Calu3 (cell line): ENCODE results near the gene SUPT16H. TPM values are rescaled to one million over a fixed set of nuclear protein-coding genes. Genes with fewer than 3 reads are reported as not detected.

Experiments used
- BruUV-seq: library from RNA; stranded (reverse); fragments of 400-500 nt; replicated peaks from 2 replicates; lab custom pipeline; 2021; lab: Mats Ljungman, UMichigan
- CTCF ChIA-PET: fragments of 300-600 bp; sonication (Branson Sonifier 250); formaldehyde crosslinking; loops from one replicate; lab custom pipeline; 2022; ENCODE audit warnings: antibody characterized with exemption; lab: Charles Lee
- DNase-seq: peaks from one replicate; pipeline ENCODE4 v3.0.0; 2022
- H3K27ac Mint-ChIP-seq: one replicate; pipeline ENCODE4 v1.8.0; 2022; ENCODE audit warnings: mixed read lengths; ENCODE audit not compliant: unreplicated experiment
- H3K27me3 Mint-ChIP-seq: one replicate; pipeline ENCODE4 v1.8.0; 2022; ENCODE audit warnings: mixed read lengths; ENCODE audit not compliant: unreplicated experiment
- H3K36me3 Mint-ChIP-seq: one replicate; pipeline ENCODE4 v1.8.0; 2022; ENCODE audit warnings: mild to moderate bottlenecking, moderate library complexity, mixed read lengths; ENCODE audit not compliant: insufficient read depth, unreplicated experiment
- H3K4me1 Mint-ChIP-seq: one replicate; pipeline ENCODE4 v1.8.0; 2022; ENCODE audit warnings: mild to moderate bottlenecking, low read depth, mixed read lengths; ENCODE audit not compliant: unreplicated experiment
- H3K4me3 Mint-ChIP-seq: one replicate; pipeline ENCODE4 v1.8.0; 2022; ENCODE audit warnings: mild to moderate bottlenecking, low read depth, moderate library complexity, mixed read lengths; ENCODE audit not compliant: unreplicated experiment
- H3K9me3 Mint-ChIP-seq: one replicate; pipeline ENCODE4 v1.8.0; 2022; ENCODE audit warnings: low read depth, mixed read lengths; ENCODE audit not compliant: unreplicated experiment
- CTCF ChIP-seq: fragments of 200-600 bp; IDR thresholded peaks from one replicate; pipeline ENCODE4 v1.8.0; 2022; ENCODE audit warnings: antibody characterized with exemption; ENCODE audit not compliant: unreplicated experiment
- intact Hi-C: fragments of 100-400 bp; cut with micrococcal nuclease; formaldehyde crosslinking; loops from one replicate; pipeline ENCODE4 v1.10.0; 2022; ENCODE audit not compliant: unreplicated experiment
- total RNA-seq: library from RNA; stranded (reverse); gene quantifications from 2 replicates; pipeline ENCODE4 v1.2.3, GENCODE V29; 2022

Gene SUPT16H
- total RNA-seq, 1 experiment from 2014 or later: 81.9 TPM

- Mint-ChIP-seq H3K27me3 (no peaks in the 10 kb centered on the region), H3K27ac (no peak overlapping the region), H3K4me1 (peaks cover 12% of the 10 kb centered on the region), H3K36me3 (peaks cover 7% of the 10 kb centered on the region), H3K4me3 (no peak overlapping the region), H3K9me3 (no peaks in the 10 kb centered on the region)
- no peak for TF ChIP-seq CTCF
- intact Hi-C loops: no loop called here
- no peak for DNase-seq
- CTCF ChIA-PET: no interaction called here
- BruUV-seq: no TSS peak
Observed at GRCh38 chr14:21313512-21313911, 70.3 kb downstream of the SUPT16H start.

- CTCF ChIA-PET: no interaction called here
- H3K27ac Mint-ChIP-seq: no peak overlapping the region
- H3K27me3 Mint-ChIP-seq: no peaks in the 10 kb centered on the region
- H3K4me3 Mint-ChIP-seq: no peak overlapping the region
- TF ChIP-seq CTCF: no peak
- H3K4me1 Mint-ChIP-seq: peaks cover 26% of the 10 kb centered on the region
- H3K36me3 Mint-ChIP-seq: peaks cover 17% of the 10 kb centered on the region
- no TSS peak for BruUV-seq
- no peak for DNase-seq
- intact Hi-C loops: no loop called here
- no peaks in the 10 kb centered on the region for H3K9me3 Mint-ChIP-seq
Observed at GRCh38 chr14:21311614-21312013, 72.2 kb downstream of the SUPT16H start.

GRCh38 chr14:21309956-21310355 is 73.9 kb downstream of the SUPT16H start:
- no TSS peak for BruUV-seq
- TF ChIP-seq CTCF: no peak
- H3K4me3 Mint-ChIP-seq: no peak overlapping the region
- H3K4me1 Mint-ChIP-seq: peaks cover 26% of the 10 kb centered on the region
- no peak for DNase-seq
- no peaks in the 10 kb centered on the region for H3K9me3 Mint-ChIP-seq
- no peaks in the 10 kb centered on the region for H3K27me3 Mint-ChIP-seq
- H3K36me3 Mint-ChIP-seq: peaks cover 17% of the 10 kb centered on the region
- CTCF ChIA-PET: no interaction called here
- intact Hi-C loops: loop anchor here (5.0 kb wide), 1 partner anchor 43 kb away; the partner anchor contains the start of gene HNRNPC
- no peak overlapping the region for H3K27ac Mint-ChIP-seq

GRCh38 chr14:21309238-21309636 is 74.6 kb downstream of the SUPT16H start:
- no peak for TF ChIP-seq CTCF
- Mint-ChIP-seq H3K4me1 (peaks cover 26% of the 10 kb centered on the region), H3K27me3 (no peaks in the 10 kb centered on the region), H3K4me3 (peak overlapping the region; percentile 70), H3K36me3 (peaks cover 17% of the 10 kb centered on the region), H3K27ac (peak overlapping the region; percentile 83), H3K9me3 (no peaks in the 10 kb centered on the region)
- no TSS peak for BruUV-seq
- CTCF ChIA-PET: interaction anchor here (1.4 kb wide), 1 partner anchor 10 kb away, joined by 12 read pairs; no protein-coding TSS in a partner anchor
- DNase-seq: peak; percentile 2
- intact Hi-C loops: loop anchor here (5.0 kb wide), 1 partner anchor 42 kb away; the partner anchor contains the start of gene HNRNPC
